ENCODE measurements around the gene ADAM8. TPM values are rescaled to one million over a fixed set of nuclear protein-coding genes. Genes with fewer than 3 reads are reported as not detected.
"Not testable (repeated sequence)": the region's sequence is repeated elsewhere in the genome, so short reads cannot be mapped to it uniquely, and the experiment has no call there.

The ADAM8 gene
- total and polyA plus RNA-seq, 2 of the 8 experiments (the other 6 are each of a cell fraction or from before 2014, with no cell fraction given): 4.6 TPM

DNA sequence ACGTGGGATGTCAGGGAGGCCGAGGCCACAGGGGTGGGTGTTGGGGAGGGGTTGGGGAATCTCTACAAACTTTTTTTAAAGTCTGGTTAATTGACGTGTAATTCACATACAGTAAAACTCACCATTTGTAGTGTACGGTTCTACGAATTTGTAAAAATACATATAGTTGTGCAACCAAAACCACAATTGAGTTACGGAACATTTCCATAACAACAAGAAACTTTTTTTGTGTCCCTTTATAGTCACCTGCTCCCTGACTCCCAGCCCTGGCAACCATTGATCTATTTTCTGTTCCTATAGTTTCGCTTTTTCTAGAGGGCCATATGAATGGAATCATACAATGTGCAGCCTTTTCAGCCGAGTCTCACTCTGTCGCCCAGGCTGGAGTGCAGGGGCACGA lies 41.9 kb downstream of the ADAM8 start:
- H3K9me3 ChIP-seq (ENCODE audit: insufficient read depth in 2 of 2, low read depth in 1 of 2, low read length in 1 of 2); H3K79me1 ChIP-seq (ENCODE audit: low read depth, low read length); H3K9ac ChIP-seq (replicated peaks in 1 of 4; ENCODE audit: extremely low read depth in 1 of 4, low read depth in 3 of 4, low read length in 3 of 4); H4K5ac ChIP-seq (ENCODE audit: insufficient read length, low read depth, low read length); H4K20me1 ChIP-seq (replicated peaks in 1 of 2; ENCODE audit: control insufficient read depth in 1 of 2, insufficient read depth in 2 of 2, low read length in 2 of 2); H3K14ac ChIP-seq (ENCODE audit: insufficient read length); H3K56ac ChIP-seq (replicated peaks; ENCODE audit: insufficient read length, low read depth, low read length); H2BK5ac ChIP-seq (ENCODE audit: low read depth, low read length); H2AFZ ChIP-seq (ENCODE audit: low read length); H3K23ac ChIP-seq (ENCODE audit: insufficient read length); DNase-seq (ENCODE audit: low read depth in 1 of 2, low spot score in 2 of 2); H3K4ac ChIP-seq (replicated peaks; ENCODE audit: insufficient read length, low read depth, low read length); H3K79me2 ChIP-seq (ENCODE audit: control insufficient read depth in 1 of 2, insufficient read depth in 2 of 2, low read length in 2 of 2); H2AK5ac ChIP-seq (ENCODE audit: low read depth, low read length); H2BK20ac ChIP-seq (ENCODE audit: low read length); H3K18ac ChIP-seq (ENCODE audit: extremely low read depth, low read length); H2BK15ac ChIP-seq (ENCODE audit: low read length); H4K8ac ChIP-seq (ENCODE audit: extremely low read depth, insufficient read depth, low read length); CTCF ChIA-PET (ENCODE audit: partially characterized antibody); H2BK120ac ChIP-seq (replicated peaks; ENCODE audit: low read depth, low read length); H4K91ac ChIP-seq (replicated peaks; ENCODE audit: insufficient read length, low read length); H3K27ac ChIP-seq (ENCODE audit: low read depth, low read length): not testable (repeated sequence)
- Histone ChIP-seq H3K36me3 (ENCODE audit: control insufficient read depth in 2 of 4, insufficient read depth in 4 of 4, low read length in 3 of 4) (peaks cover 0 to 12% (median 4%) of the 10 kb centered on the region in 4 experiments; a peak in 3 of 8 replicates), H3K4me3 (ENCODE audit: extremely low read depth in 1 of 4, insufficient read depth in 2 of 4, low read depth in 3 of 4, low read length in 4 of 4) (peak overlapping the region in 1 of 4 experiments; percentile 62; a peak in 2 of 8 replicates), H3K23me2 (ENCODE audit: low read depth, low read length) (peaks cover 17% of the 10 kb centered on the region; the same call in 1 of the 2 replicates), H3K4me1 (replicated peaks in 1 of 4; ENCODE audit: control insufficient read depth in 3 of 4, insufficient read depth in 4 of 4, low read length in 3 of 4) (peaks cover 3 to 41% (median 21%) of the 10 kb centered on the region in 4 experiments), H3K4me2 (ENCODE audit: insufficient read depth in 1 of 2, low read depth in 2 of 2, low read length in 2 of 2) (peak overlapping the region in 1 of 2 experiments; percentile 91; a peak in 1 of 4 replicates), H3K27me3 (replicated peaks in 1 of 4; ENCODE audit: control insufficient read depth in 3 of 4, extremely low read depth in 1 of 4, insufficient read depth in 3 of 4, low read length in 3 of 4) (peaks cover 37 to 63% (median 59%) of the 10 kb centered on the region in 4 experiments), H2BK12ac (ENCODE audit: low read depth, low read length) (0 out of 2 replicates have a peak overlapping the region, but pooled peaks have one; percentile 23)
- POLR2A ChIA-PET (ENCODE audit: partially characterized antibody): interaction anchor here (1.5 kb wide), 1 partner anchor 9 kb away, joined by 3 read pairs; no protein-coding TSS in a partner anchor
- peak; percentile 91 for FAIRE-seq
- WGBS, 2 experiments (ENCODE audit: extremely low coverage in 1 of 2, insufficient coverage in 1 of 2, insufficient read length in 1 of 2, insufficient replicate concordance in 2 of 2, low coverage in 1 of 2, low lambda C conversion rate in 2 of 2, missing lambda C conversion rate in 1 of 2): 80% methylated on average over 8 of the region's 10 CpGs; no CpG with 5 or more reads in 1 of the 2 experiments
